HEK293 (cell line): Measurements from ENCODE around the gene MMAB.

Experiments used
- CTCF ChIA-PET: fragments of 350-600 bp; formaldehyde crosslinking; extraction: SDS; loops from one replicate; lab custom pipeline; 2021; ENCODE audit warnings: antibody characterized with exemption; lab: Yijun Ruan, JAX
- POLR2A ChIA-PET: fragments of 300-600 bp; formaldehyde crosslinking; extraction: SDS; loops from one replicate; lab custom pipeline; 2020; ENCODE audit warnings: antibody characterized with exemption, inconsistent platforms; lab: Yijun Ruan, JAX
- H3K27ac ChIP-seq: fragments of 200-500 bp; sonication (Bioruptor generic); 2 replicates; pipeline ENCODE4 v1.5.1; 2014; ENCODE audit warnings: low read depth, low read length, control low read depth, inconsistent platforms; ENCODE audit errors: extremely low read depth
- H3K36me3 ChIP-seq, 2 experiments: fragments of 200-500 bp in 1 of 2; sonication (Bioruptor generic) in 1 of 2; 1 replicate in 1 of 2; 2 replicates in 1 of 2; pipeline ENCODE4 v1.5.1; 2014 to 2017; ENCODE audit warnings: inconsistent platforms in 2 of 2, low read length in 2 of 2; ENCODE audit not compliant: control insufficient read depth in 2 of 2, insufficient read depth in 1 of 2
- H3K4me1 ChIP-seq: fragments of 200-500 bp; sonication (Bioruptor generic); 2 replicates; pipeline ENCODE4 v1.5.1; 2014; ENCODE audit warnings: mild to moderate bottlenecking, low read length, inconsistent platforms; ENCODE audit not compliant: control insufficient read depth, insufficient read depth
- H3K4me3 ChIP-seq: 2 replicates; pipeline ENCODE4 v1.5.1; 2011; ENCODE audit warnings: low read depth, mild to moderate bottlenecking, control low read depth, low read length, moderate library complexity
- H3K9me3 ChIP-seq: fragments of 200-500 bp; sonication (Bioruptor generic); 2 replicates; pipeline ENCODE4 v1.5.1; 2014; ENCODE audit warnings: low read depth, low read length, inconsistent platforms; ENCODE audit not compliant: control insufficient read depth, insufficient read depth
- MZF1 ChIP-seq: fragments of 450-650 bp; formaldehyde crosslinking; IDR thresholded peaks from 2 replicates; pipeline ENCODE4 v1.5.1; 2017; ENCODE audit warnings: missing biosample characterization, missing genetic modification characterization, borderline replicate concordance
- SALL2 ChIP-seq: fragments of 450-650 bp; formaldehyde crosslinking; IDR thresholded peaks from 2 replicates; pipeline ENCODE4 v1.5.0; 2017; ENCODE audit warnings: missing biosample characterization, mild to moderate bottlenecking, missing genetic modification characterization, borderline replicate concordance
- SP3 ChIP-seq: fragments of 450-650 bp; formaldehyde crosslinking; IDR thresholded peaks from 2 replicates; pipeline ENCODE4 v1.5.1; 2016; ENCODE audit warnings: missing biosample characterization, missing genetic modification characterization
- ZBTB17 ChIP-seq: fragments of 450-650 bp; formaldehyde crosslinking; IDR thresholded peaks from 2 replicates; pipeline ENCODE4 v1.5.1; 2016; ENCODE audit warnings: missing biosample characterization, missing genetic modification characterization
- ZNF121 ChIP-seq: fragments of 450-650 bp; formaldehyde crosslinking; IDR thresholded peaks from 2 replicates; pipeline ENCODE4 v1.5.1; 2016; ENCODE audit warnings: missing biosample characterization, missing genetic modification characterization
- ZNF138 ChIP-seq: fragments of 450-650 bp; formaldehyde crosslinking; IDR thresholded peaks from 2 replicates; pipeline ENCODE4 v1.5.1; 2016; ENCODE audit warnings: missing biosample characterization, missing genetic modification characterization, borderline replicate concordance
- ZNF544 ChIP-seq: fragments of 450-650 bp; formaldehyde crosslinking; IDR thresholded peaks from 2 replicates; pipeline ENCODE4 v1.5.0; 2017; ENCODE audit warnings: missing biosample characterization, missing genetic modification characterization
- ZNF664 ChIP-seq: fragments of 450-650 bp; formaldehyde crosslinking; IDR thresholded peaks from 2 replicates; pipeline ENCODE4 v1.5.1; 2016; ENCODE audit warnings: missing biosample characterization, missing genetic modification characterization
- ZNF776 ChIP-seq: fragments of 450-650 bp; formaldehyde crosslinking; IDR thresholded peaks from 2 replicates; pipeline ENCODE4 v1.5.0; 2017; ENCODE audit warnings: missing biosample characterization, missing genetic modification characterization, borderline replicate concordance
- TF ChIP-seq, protein P1 (sequence below): fragments of 450-650 bp; formaldehyde crosslinking; IDR thresholded peaks from 2 replicates; pipeline ENCODE4 v1.5.1; 2016; ENCODE audit warnings: missing biosample characterization, missing genetic modification characterization
- TF ChIP-seq, protein P2 (sequence below): fragments of 450-650 bp; IDR thresholded peaks from 2 replicates; pipeline ENCODE4 v1.5.1; 2018; ENCODE audit warnings: missing biosample characterization, mild to moderate bottlenecking, missing genetic modification characterization

MMAB gene

DNA sequence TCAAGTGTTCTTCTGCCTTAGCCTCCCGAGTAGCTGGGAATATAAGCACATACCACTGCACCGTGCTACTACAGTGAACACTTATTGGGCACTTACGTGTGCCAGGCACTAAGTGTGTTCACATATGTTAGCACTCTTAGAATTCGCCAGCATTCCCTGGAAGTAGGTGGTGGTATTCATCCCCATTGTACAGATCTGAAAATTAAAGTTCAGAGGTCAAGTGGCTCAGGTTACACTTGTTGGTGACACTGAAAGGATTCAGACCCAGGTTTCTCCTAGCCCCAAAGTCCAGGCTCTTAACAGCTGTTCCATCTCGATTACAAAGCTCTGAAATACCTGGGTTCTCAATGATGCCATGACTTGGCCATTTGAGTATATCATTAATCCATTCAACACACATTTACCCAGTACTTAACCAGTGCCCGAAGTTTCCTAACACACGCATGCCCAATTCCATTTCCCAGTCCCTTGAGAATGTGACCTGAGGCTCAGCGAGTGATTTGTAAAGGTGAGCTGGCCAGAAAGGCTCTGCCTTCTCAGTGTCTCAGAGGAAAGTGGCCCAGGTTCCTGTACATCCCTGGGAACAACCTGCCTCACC, 5.1 kb upstream of the MMAB start:
- POLR2A ChIA-PET, result no interaction called here
- H3K36me3 ChIP-seq, result peaks cover 0 to 60% of the 10 kb centered on the region in 2 experiments; a peak in 2 of 3 replicates

DNA sequence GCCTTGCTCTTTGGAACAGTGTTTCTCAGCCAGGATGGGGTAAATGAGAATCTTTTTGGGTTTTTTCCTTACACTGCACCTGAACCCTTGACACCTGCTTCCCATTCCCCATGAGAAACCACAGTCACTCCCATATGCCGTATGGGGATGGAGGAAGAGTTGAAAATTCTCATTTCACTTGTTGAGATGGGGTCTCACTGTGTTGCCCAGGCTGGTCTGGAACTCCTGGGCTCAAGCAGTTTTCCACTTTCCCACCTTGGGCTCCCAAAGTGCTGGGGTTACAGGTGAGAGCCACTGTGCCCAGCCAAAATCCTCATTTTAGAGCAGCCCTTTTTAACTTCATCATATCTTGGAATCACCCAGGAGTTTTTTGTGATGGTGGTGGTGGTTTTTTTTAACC, 4.0 kb upstream of the MMAB start:
- Histone ChIP-seq H3K4me1 (no peaks in the 10 kb centered on the region), H3K9me3 (no peaks in the 10 kb centered on the region), H3K36me3 (peaks cover 0 to 60% of the 10 kb centered on the region in 2 experiments; a peak in 2 of 3 replicates), H3K4me3 (no peak overlapping the region), H3K27ac (no peak overlapping the region)
- ChIA-PET CTCF (interaction anchor here (1.6 kb wide), 1 partner anchor 20 kb away, joined by 8 read pairs; no protein-coding TSS in a partner anchor), POLR2A (interaction anchor here (0.7 kb wide), 1 partner anchor 34 kb away, joined by 3 read pairs; no protein-coding TSS in a partner anchor)
- no peak for TF ChIP-seq ZNF138 (tag by site-specific recombination)
- peak; percentile 53; the same call in 1 of the 2 replicates for TF ChIP-seq ZNF121 (tag by site-specific recombination)

More for the DNA sequence above, 5.1 kb upstream of the MMAB start:
- Histone ChIP-seq H3K4me3 (no peak overlapping the region), H3K9me3 (no peaks in the 10 kb centered on the region), H3K27ac (no peak overlapping the region), H3K4me1 (no peaks in the 10 kb centered on the region)
- CTCF ChIA-PET, result interaction anchor here (0.5 to 1.6 kb wide), 3 partner anchors 17 to 19 kb away, joined by 3 to 8 read pairs (median 4); no protein-coding TSS in a partner anchor
- 0 out of 2 replicates have a peak, but pooled peaks have one; percentile 6 for TF ChIP-seq ZNF121 (tag by site-specific recombination)
- TF ChIP-seq, protein P1, sequence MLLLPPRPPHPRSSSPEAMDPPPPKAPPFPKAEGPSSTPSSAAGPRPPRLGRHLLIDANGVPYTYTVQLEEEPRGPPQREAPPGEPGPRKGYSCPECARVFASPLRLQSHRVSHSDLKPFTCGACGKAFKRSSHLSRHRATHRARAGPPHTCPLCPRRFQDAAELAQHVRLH (tag by site-specific recombination), result no peak
- no peak for TF ChIP-seq SP3 (tag by site-specific recombination)

DNA sequence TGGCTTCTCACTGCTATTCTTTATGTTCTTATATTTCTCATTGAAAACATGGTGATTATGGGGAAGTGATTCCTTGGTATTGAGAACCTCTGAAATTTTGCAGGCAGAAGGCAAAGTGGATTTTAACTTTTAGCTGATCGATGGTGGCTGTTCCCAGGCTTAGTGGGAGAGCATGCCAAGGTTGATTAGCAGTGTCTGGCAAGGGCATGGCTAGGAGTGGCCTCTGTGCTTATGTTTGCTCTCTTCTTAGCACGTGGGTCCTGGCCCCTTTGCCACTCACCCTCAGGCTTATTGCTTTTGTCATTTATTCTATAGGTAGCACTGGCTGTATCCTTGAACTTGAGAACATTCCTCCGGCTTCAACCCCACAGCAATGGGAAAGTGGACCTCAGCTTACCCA, 2.4 kb upstream of the MMAB start:
- Histone ChIP-seq H3K27ac (no peak overlapping the region), H3K36me3 (peaks cover under 1 to 49% of the 10 kb centered on the region in 2 experiments; a peak in 2 of 3 replicates), H3K9me3 (no peaks in the 10 kb centered on the region), H3K4me3 (no peak overlapping the region), H3K4me1 (no peaks in the 10 kb centered on the region)
- CTCF ChIA-PET, result interaction anchor here (1.1 to 1.2 kb wide), 2 partner anchors 19 to 144 kb away, joined by 3 to 5 read pairs; no protein-coding TSS in a partner anchor
- TF ChIP-seq ZNF544 (tag by site-specific recombination) (no peak), ZBTB17 (tag by site-specific recombination) (peak; percentile 68)
- POLR2A ChIA-PET, result interaction anchor here (2.8 kb wide), 1 partner anchor 10 kb away, joined by 8 read pairs; no protein-coding TSS in a partner anchor

DNA sequence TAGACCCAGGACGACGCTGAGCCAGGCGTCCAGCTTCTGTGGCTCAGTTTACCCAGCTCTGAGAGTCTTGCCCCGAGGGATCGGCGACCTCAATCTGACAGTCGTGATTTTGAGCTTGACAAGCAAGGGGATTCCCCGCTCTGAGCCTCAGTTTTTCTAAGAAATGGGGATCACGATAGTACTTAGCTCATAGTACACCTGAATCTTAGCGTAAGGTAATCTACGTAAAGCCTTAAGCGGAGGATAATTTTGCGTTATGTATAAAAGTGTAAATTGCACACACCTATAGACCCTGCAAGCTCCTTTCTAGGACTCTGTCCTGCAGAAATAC, 575 bp upstream of the MMAB start:
- CTCF ChIA-PET, result interaction anchor here (0.6 to 1.5 kb wide), 5 partner anchors 24 to 232 kb away, joined by 3 to 6 read pairs (median 3); no protein-coding TSS in a partner anchor
- no peaks in the 10 kb centered on the region for H3K4me1 ChIP-seq
- H3K27ac ChIP-seq, result peak overlapping the region; percentile 19; the same call in 1 of the 2 replicates
- H3K9me3 ChIP-seq, result no peaks in the 10 kb centered on the region
- peaks cover 12 to 41% of the 10 kb centered on the region in 2 experiments; a peak in 2 of 3 replicates for H3K36me3 ChIP-seq
- POLR2A ChIA-PET, result interaction anchor here (0.8 to 2.8 kb wide), 10 partner anchors 11 to 97 kb away, joined by 3 to 15 read pairs (median 4); partner anchors contain the start of genes KCTD10 and UBE3B
- H3K4me3 ChIP-seq, result peak overlapping the region; percentile 78
- TF ChIP-seq SALL2, result no peak
- TF ChIP-seq MZF1, result peak; percentile 62; the same call in 1 of the 2 replicates
- TF ChIP-seq ZNF664 (tag by site-specific recombination), result no peak

DNA sequence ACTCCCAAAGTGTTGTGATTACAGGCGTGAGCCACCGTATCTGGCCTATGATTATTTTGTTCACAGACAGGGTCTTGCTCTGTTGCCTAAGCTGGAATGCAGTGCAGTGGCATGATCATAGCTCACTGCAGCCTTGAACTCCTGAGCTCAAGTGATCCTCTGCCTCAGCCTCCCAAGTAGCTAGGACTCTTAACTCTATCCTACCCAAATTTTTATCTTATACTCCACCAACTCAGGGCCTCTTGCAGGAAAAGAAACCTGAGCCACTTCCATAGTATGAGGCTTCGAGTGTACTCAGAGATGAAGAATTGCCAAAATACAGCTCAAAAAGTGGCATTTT, 828 bp downstream of the MMAB start:
- TF ChIP-seq, protein P2, sequence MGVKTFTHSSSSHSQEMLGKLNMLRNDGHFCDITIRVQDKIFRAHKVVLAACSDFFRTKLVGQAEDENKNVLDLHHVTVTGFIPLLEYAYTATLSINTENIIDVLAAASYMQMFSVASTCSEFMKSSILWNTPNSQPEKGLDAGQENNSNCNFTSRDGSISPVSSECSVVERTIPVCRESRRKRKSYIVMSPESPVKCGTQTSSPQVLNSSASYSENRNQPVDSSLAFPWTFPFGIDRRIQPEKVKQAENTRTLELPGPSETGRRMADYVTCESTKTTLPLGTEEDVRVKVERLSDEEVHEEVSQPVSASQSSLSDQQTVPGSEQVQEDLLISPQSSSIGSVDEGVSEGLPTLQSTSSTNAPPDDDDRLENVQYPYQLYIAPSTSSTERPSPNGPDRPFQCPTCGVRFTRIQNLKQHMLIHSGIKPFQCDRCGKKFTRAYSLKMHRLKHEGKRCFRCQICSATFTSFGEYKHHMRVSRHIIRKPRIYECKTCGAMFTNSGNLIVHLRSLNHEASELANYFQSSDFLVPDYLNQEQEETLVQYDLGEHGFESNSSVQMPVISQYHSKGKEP (tag by site-specific recombination), result no peak
- no peak for TF ChIP-seq ZNF776 (tag by site-specific recombination)
- Histone ChIP-seq H3K4me3 (peak overlapping the region; percentile 78), H3K36me3 (peaks cover 15 to 38% of the 10 kb centered on the region in 2 experiments; a peak in 2 of 3 replicates), H3K27ac (no peak overlapping the region; the same call in 1 of the 2 replicates), H3K9me3 (no peaks in the 10 kb centered on the region), H3K4me1 (no peaks in the 10 kb centered on the region)
- ChIA-PET CTCF (interaction anchor here (1.1 to 1.6 kb wide), 3 partner anchors 10 to 203 kb away, joined by 4 to 8 read pairs (median 5); no protein-coding TSS in a partner anchor), POLR2A (interaction anchor here (2.4 kb wide), 1 partner anchor 21 kb away, joined by 15 read pairs; no protein-coding TSS in a partner anchor)
